GM12874 (cell line): ENCODE results near the gene ZNF280A.

Experiments used
- TF ChIP-seq, protein P1 (sequence below): IDR thresholded peaks from 2 replicates; pipeline ENCODE4 v1.5.1; 2011; ENCODE audit warnings: low read depth, mild to moderate bottlenecking, control low read depth, low read length, moderate library complexity; ENCODE audit not compliant: insufficient read depth

ZNF280A gene

DNA sequence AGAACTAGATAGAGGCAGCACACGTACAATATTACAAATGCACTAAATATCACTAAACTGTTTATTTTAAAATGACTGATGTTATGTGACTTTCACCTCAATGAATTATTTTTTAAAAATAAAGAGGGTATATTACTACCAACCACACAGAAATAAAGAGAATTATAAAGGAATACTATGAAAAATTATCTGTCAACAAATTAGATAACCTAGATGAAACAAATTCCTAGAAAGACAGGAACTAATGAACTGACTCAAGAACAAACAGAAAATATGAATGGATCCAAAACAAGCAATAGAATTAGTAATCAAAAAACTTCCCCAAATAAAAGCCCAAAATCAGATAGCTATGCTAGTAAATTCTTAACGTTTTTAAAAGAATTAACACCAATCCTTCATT lies 21.8 kb downstream of the ZNF280A start:
- TF ChIP-seq, protein P1, sequence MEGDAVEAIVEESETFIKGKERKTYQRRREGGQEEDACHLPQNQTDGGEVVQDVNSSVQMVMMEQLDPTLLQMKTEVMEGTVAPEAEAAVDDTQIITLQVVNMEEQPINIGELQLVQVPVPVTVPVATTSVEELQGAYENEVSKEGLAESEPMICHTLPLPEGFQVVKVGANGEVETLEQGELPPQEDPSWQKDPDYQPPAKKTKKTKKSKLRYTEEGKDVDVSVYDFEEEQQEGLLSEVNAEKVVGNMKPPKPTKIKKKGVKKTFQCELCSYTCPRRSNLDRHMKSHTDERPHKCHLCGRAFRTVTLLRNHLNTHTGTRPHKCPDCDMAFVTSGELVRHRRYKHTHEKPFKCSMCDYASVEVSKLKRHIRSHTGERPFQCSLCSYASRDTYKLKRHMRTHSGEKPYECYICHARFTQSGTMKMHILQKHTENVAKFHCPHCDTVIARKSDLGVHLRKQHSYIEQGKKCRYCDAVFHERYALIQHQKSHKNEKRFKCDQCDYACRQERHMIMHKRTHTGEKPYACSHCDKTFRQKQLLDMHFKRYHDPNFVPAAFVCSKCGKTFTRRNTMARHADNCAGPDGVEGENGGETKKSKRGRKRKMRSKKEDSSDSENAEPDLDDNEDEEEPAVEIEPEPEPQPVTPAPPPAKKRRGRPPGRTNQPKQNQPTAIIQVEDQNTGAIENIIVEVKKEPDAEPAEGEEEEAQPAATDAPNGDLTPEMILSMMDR: no peak

DNA sequence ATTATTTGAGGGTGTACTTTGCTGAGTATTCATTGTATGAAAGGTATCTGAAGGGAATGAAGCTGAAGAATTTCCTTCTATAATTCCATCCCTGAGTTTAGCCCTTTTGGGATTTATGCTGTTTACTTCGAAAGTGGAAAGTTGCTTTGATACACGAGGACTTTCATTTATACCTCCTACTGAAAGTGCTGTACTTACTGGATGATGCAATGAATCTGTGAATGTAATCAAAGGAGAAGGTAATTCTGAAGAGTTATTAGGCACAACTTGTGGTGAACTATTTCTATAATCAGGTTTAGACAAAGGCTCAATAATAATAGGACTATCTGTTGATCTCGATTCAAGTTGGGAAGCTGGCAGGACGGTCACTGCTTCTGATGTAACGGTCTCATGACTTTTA lies 31.3 kb downstream of the ZNF280A start:
- TF ChIP-seq, protein P1: no peak

GRCh38 chr22:22487869-22488597 lies 32.0 kb downstream of the ZNF280A start:
- TF ChIP-seq, protein P1: no peak

DNA sequence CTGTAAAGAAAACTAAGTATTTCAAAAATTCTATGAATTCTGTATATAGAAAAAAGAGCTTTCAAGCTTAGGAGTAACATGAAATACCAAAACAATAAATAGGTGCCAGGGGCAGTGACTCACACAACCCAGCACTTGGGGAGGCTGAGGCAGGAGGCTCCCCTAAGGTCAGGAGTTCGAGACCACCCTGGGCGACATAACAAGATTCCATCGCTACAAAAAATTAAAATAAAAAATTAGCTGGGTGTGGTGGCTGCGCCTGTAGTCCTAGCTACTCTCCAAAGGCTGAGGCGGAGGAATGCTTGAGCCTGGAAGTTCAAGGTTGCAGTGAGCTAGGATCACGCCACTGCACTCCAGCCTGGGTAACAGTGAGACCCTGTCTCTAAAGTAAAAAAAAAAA lies 33.0 kb downstream of the ZNF280A start:
- TF ChIP-seq, protein P1: no peak

DNA sequence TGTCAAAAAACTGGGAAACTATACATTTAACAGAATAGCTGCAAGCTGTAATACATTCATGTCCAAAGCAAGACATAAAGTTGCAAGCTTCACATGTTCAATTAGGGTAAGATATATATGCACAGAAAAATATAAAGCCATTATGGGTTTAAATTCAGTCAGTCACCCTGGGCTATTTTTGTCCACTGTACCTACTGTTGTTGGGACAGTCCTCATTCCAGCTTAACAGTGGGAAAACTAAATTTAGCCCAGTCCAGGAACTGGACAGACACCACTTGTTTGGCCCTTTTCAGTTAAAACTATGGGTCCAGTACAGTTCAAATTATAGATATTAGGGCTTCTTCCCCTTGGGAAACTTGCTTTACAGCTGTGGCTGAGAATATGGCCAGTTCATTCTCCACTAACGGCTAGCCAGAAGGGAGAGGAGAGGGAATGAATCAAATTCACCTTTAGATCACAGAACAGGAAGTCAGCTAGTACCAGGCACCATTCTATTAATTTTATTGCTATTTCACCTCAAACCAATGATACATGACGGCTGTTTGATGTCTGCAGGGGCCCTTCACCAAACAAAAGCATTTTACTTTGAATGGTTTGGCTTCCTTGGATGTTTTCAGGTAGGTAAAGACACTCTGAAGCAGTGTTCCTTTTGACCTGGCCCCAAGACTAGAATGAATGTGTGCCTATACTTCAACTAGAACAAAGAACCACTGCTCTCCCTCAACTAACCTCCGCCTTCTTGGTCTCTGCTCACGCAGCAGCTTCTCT lies 33.8 kb downstream of the ZNF280A start:
- TF ChIP-seq, protein P1: no peak

- TF ChIP-seq, protein P1: no peak
These were observed 34.5 kb downstream of the ZNF280A start for GRCh38 chr22:22485524-22485923.

GRCh38 chr22:22484023-22484422 lies 36.0 kb downstream of the ZNF280A start:
- TF ChIP-seq, protein P1: no peak
